MCF 10A (cell line): Measurements from ENCODE around the gene CAMK2A. TPM values are rescaled to one million over a fixed set of nuclear protein-coding genes. Genes with fewer than 3 reads are reported as not detected.

ENCODE experiments used
- BruUV-seq: library from RNA; stranded (reverse); fragments of 400-500 nt; replicated peaks from 2 replicates; lab custom pipeline; 2021; lab: Mats Ljungman, UMichigan
- CTCF ChIA-PET: fragments of 300-600 bp; sonication (Branson Sonifier 250); formaldehyde crosslinking; extraction: SDS; loops from one replicate; lab custom pipeline; 2021; ENCODE audit warnings: antibody characterized with exemption, inconsistent platforms; lab: Yijun Ruan, JAX
- POLR2A ChIA-PET: fragments of 300-600, 350-650 bp; sonication (Branson Sonifier 250); formaldehyde crosslinking; extraction: SDS; loops from one replicate; lab custom pipeline; 2020; ENCODE audit warnings: antibody characterized with exemption, inconsistent platforms; lab: Yijun Ruan, JAX
- DNase-seq: peaks from one replicate; pipeline ENCODE4 v3.0.0-alpha.2; 2018; ENCODE audit not compliant: unreplicated experiment
- H3K27ac Mint-ChIP-seq: one replicate; pipeline ENCODE4 v1.8.0; 2022; ENCODE audit warnings: mild to moderate bottlenecking, low read depth, mixed read lengths; ENCODE audit not compliant: unreplicated experiment
- H3K27me3 Mint-ChIP-seq: one replicate; pipeline ENCODE4 v1.8.0; 2022; ENCODE audit warnings: mixed read lengths; ENCODE audit not compliant: insufficient read depth, unreplicated experiment
- H3K36me3 Mint-ChIP-seq: one replicate; pipeline ENCODE4 v1.8.0; 2022; ENCODE audit warnings: mild to moderate bottlenecking, moderate library complexity, mixed read lengths; ENCODE audit not compliant: insufficient read depth, unreplicated experiment
- H3K4me1 Mint-ChIP-seq: one replicate; pipeline ENCODE4 v1.8.0; 2022; ENCODE audit warnings: mixed read lengths; ENCODE audit not compliant: insufficient read depth, unreplicated experiment
- H3K4me3 Mint-ChIP-seq: one replicate; pipeline ENCODE4 v1.8.0; 2022; ENCODE audit warnings: mild to moderate bottlenecking, moderate library complexity, mixed read lengths; ENCODE audit not compliant: unreplicated experiment
- H3K9me3 Mint-ChIP-seq: one replicate; pipeline ENCODE4 v1.8.0; 2022; ENCODE audit warnings: mixed read lengths; ENCODE audit not compliant: unreplicated experiment
- intact Hi-C: fragments of 100-400 bp; cut with micrococcal nuclease; formaldehyde crosslinking; loops from 2 replicates; pipeline ENCODE4 v1.14.1; 2022
- total RNA-seq: library from RNA; stranded (reverse); gene quantifications from 2 replicates; pipeline ENCODE4 v1.2.3, GENCODE V29; 2022
- TF ChIP-seq, protein P1 (sequence below): fragments of 200-600 bp; IDR thresholded peaks from one replicate; pipeline ENCODE4 v1.8.0; 2022; ENCODE audit warnings: antibody characterized with exemption, mild to moderate bottlenecking; ENCODE audit not compliant: unreplicated experiment

Gene CAMK2A
- total RNA-seq, 1 experiment from 2014 or later, result not detected

- CTCF ChIA-PET, result no interaction called here
- TF ChIP-seq, protein P1, sequence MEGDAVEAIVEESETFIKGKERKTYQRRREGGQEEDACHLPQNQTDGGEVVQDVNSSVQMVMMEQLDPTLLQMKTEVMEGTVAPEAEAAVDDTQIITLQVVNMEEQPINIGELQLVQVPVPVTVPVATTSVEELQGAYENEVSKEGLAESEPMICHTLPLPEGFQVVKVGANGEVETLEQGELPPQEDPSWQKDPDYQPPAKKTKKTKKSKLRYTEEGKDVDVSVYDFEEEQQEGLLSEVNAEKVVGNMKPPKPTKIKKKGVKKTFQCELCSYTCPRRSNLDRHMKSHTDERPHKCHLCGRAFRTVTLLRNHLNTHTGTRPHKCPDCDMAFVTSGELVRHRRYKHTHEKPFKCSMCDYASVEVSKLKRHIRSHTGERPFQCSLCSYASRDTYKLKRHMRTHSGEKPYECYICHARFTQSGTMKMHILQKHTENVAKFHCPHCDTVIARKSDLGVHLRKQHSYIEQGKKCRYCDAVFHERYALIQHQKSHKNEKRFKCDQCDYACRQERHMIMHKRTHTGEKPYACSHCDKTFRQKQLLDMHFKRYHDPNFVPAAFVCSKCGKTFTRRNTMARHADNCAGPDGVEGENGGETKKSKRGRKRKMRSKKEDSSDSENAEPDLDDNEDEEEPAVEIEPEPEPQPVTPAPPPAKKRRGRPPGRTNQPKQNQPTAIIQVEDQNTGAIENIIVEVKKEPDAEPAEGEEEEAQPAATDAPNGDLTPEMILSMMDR, result no peak
- Mint-ChIP-seq H3K27ac (no peak overlapping the region), H3K4me1 (peaks cover 19% of the 10 kb centered on the region), H3K9me3 (no peaks in the 10 kb centered on the region), H3K27me3 (no peaks in the 10 kb centered on the region), H3K36me3 (peaks cover 13% of the 10 kb centered on the region), H3K4me3 (no peak overlapping the region)
- intact Hi-C loops, result no loop called here
- POLR2A ChIA-PET, result interaction anchor here (1.1 kb wide), 1 partner anchor 58 kb away, joined by 3 read pairs; no protein-coding TSS in a partner anchor
- no peak for DNase-seq
- BruUV-seq, result no TSS peak
Measured at GRCh38 chr5:150291388-150292385, 2.1 kb upstream of the CAMK2A start.

DNA sequence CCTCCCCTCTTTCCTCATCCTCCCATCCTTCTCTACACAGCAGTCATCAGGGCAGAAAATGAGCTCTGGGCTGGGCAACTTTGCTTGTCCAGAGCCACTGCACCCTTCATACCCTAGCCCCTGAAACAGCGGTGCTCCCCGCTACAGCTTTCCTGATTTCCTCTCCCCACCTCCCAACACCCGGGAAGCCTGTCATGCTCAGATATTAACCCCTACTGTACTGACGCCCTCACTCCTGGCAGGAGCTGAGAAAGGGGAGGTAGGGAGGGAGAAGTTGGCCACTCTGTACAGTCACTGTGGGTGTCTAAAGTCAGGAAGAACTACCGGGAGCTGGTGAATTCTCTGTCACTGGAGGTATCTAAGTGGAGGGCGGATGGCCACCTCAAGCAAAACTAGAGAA is 782 bp downstream of the CAMK2A start:
- DNase-seq, result no peak
- TF ChIP-seq, protein P1, result no peak
- CTCF ChIA-PET, result interaction anchor here (0.6 to 1.7 kb wide), 5 partner anchors 9 to 1020 kb away, joined by 3 to 4 read pairs (median 4); no protein-coding TSS in a partner anchor
- intact Hi-C loops, result no loop called here
- no peaks in the 10 kb centered on the region for H3K4me1 Mint-ChIP-seq
- H3K36me3 Mint-ChIP-seq, result peaks cover 11% of the 10 kb centered on the region
- BruUV-seq, result no TSS peak
- no peaks in the 10 kb centered on the region for H3K27me3 Mint-ChIP-seq
- POLR2A ChIA-PET, result no interaction called here
- no peak overlapping the region for H3K4me3 Mint-ChIP-seq
- no peak overlapping the region for H3K27ac Mint-ChIP-seq
- no peaks in the 10 kb centered on the region for H3K9me3 Mint-ChIP-seq

DNA sequence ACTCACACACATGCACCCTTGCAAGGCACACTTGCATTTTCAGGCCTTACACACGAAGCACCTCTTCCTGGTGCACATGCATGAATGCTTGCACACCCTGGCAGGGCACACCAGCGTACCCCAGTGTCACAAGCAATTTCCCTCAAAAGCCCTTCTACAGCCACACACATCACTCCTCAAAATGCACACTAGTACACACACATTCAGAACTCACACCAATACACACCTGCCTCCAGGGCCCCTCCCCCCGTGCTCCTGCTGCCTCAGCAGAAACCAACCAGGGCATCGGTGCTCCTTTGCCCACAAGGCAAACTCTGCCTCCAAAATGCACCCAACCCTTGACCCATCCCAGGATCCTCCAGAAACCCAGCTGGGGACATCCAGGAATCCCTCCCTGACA is 1.2 kb downstream of the CAMK2A start:
- Mint-ChIP-seq H3K9me3 (no peaks in the 10 kb centered on the region), H3K36me3 (peaks cover 7% of the 10 kb centered on the region), H3K27ac (no peak overlapping the region), H3K27me3 (no peaks in the 10 kb centered on the region), H3K4me1 (no peaks in the 10 kb centered on the region), H3K4me3 (no peak overlapping the region)
- no TSS peak for BruUV-seq
- TF ChIP-seq, protein P1, result no peak
- CTCF ChIA-PET, result interaction anchor here (0.7 to 1.7 kb wide), 4 partner anchors 11 to 62 kb away, joined by 3 to 5 read pairs (median 4); no protein-coding TSS in a partner anchor
- POLR2A ChIA-PET, result no interaction called here
- DNase-seq, result no peak
- intact Hi-C loops, result no loop called here

GRCh38 chr5:150286820-150287219 is 2.8 kb downstream of the CAMK2A start:
- TF ChIP-seq, protein P1, result peak; percentile 31
- ChIA-PET POLR2A (no interaction called here), CTCF (interaction anchor here (0.6 to 0.7 kb wide), 2 partner anchors 10 to 153 kb away, joined by 3 read pairs; no protein-coding TSS in a partner anchor)
- BruUV-seq, result no TSS peak
- no peak overlapping the region for H3K4me3 Mint-ChIP-seq
- intact Hi-C loops, result no loop called here
- no peaks in the 10 kb centered on the region for H3K9me3 Mint-ChIP-seq
- DNase-seq, result no peak
- no peak overlapping the region for H3K27ac Mint-ChIP-seq
- H3K27me3 Mint-ChIP-seq, result no peaks in the 10 kb centered on the region
- no peaks in the 10 kb centered on the region for H3K4me1 Mint-ChIP-seq
- peaks cover 6% of the 10 kb centered on the region for H3K36me3 Mint-ChIP-seq
